NOMO-1 (cell line): Measurements from ENCODE around the gene ALX4.
A peak's percentile ranks its signal among the peaks of the same experiment; 100 is the strongest.

Experiments
- DNase-seq, 2 experiments: peaks; one replicate each; lab custom pipeline; 2025; ENCODE audit not compliant: unreplicated experiment in 2 of 2; lab: John Stamatoyannopoulos, UW

ALX4 gene

GRCh38 chr11:44335919-44336318 lies 26.0 kb upstream of the ALX4 start:
- no peak for DNase-seq

GRCh38 chr11:44335052-44335760 lies 25.3 kb upstream of the ALX4 start:
- DNase-seq: no peak

DNA sequence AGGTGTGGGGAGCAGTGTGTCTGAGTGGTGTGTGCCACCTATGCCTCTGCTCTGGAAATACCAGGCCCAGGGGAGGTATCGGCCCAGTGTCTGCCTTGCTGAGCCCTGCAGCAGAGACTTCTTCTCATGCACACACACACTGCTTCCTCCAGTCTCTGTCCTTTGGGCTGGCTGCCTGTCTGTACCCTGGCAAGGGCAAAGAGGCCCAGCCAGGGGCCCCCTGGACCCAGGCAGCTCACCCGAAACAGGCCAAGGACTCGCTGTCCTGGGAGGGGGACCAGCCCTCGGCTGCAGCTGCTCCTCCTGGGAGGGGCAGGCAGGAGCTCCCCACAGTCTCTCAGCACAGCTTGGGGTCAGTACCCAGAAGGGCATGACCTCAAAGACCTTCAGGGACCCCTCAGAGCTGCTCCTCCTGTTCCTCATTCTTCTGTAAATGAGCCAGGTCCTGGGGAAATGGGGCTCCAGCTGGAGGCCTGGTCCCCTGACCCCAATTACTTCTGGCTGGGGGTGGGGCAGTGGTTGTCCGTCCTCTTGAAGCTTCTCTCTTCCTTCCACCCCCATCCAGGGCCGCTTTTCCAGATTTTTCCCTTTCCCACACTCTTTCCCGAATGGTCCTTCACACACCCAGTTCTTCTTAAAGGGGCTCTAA lies 24.5 kb upstream of the ALX4 start:
- DNase-seq: no peak

DNA sequence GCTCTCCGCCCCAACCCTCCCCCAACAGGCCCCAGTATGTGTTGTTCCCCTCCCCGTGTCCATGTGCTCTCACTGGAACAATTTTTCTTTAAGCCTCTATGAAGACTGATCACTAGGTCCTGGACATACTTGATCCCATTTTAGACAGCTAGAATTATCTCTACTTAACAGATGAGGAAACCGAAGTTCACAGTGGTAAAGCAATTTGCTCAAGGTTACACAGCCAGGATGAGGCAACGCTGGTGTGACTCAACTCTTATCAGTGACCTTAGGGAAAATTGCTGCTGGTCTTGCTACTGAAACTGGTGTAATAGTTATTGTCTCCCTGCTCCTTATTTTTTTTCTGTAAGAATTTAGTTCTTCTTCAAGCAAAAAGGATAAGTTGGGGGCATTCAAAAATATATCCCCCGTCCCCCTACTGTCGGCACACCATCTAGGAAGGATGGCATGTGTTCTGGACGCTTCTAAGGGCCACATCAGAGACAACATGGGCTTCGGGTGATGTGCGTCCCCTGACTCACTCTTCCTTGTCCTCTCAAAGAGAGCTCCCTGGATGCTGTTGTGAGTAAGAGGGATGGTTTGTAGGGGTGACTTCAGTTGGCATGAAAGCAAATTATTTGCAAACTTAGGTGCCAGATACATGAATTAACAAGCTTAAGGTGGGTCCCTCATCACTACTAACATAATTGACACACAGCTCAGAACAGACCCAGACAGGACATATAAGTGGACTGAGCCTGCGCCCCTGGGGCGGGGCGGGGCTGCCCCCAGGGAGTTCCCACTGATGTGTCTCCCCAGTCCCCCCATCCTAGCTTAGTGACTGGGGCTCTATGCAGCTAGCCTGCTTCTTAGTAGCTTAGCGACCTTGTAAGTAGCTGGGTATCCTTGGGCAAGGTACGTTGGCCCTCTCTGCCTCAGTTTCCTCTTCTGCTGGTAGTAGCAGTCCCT lies 23.6 kb upstream of the ALX4 start:
- DNase-seq: peak in 1 of 2 experiments; percentile 21

GRCh38 chr11:44332665-44333064 lies 22.7 kb upstream of the ALX4 start:
- DNase-seq: no peak

DNA sequence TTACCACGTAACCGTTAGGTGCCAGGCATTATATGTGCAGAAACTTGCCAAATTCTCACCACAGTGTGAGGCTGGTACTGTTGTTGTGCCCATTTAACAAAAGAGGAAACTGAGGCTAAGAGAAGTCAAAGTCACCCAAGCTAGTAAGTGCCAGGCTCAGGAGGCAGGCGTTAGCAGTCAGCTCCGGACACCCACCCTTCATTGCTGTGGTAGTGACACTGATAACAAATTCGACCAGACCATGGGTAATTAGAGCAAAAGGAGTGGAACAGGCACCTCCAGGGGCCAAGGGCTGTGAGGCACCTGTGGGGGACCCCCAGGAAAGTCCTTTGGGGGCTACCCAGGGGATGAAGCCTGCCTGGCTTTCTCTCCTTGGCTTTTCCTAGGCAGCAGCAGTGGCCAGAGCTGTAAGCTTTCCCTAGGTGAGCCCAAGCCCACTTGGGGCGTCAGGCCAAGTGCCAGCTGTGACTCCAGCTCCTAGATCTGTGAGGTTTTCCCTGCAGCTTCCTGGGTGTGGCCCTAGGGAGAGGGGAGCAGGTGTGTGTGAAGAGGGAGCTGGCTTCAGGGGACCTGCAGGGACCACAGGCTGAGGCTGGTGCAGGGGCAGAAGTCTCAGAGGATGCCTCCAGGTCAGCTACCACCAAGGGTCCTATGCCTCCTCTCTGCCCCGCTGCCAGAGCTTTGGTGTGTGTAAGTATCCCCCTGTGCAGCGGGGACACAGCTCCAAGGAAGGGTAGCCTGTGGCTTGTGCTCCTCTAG lies 19.7 kb upstream of the ALX4 start:
- DNase-seq: no peak

DNA sequence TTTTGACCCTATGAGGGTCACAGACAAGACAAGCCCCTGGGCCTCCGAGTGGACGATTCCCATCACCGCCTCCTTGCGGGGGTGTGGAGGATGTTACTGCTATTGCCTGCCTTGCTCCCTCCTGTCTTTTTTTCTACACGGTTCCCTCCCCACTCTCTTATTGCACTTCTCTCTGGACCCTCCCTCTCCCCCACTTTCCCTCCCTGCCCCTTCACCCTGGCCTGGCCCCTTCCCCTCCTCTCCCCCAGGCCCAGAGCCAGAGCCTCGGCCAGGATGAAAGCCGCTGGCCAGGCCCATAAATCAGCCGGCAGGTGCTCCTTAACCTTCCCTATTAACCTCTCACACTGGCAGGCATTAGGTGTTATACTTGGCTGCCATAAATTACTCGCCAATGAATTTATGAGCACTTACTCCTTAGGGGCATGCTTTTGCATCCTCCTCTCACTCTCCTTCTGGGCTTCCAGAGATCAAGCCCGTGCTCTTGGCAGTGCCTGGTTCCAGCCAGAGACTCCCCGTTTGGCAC lies 18.3 kb upstream of the ALX4 start:
- DNase-seq: no peak

DNA sequence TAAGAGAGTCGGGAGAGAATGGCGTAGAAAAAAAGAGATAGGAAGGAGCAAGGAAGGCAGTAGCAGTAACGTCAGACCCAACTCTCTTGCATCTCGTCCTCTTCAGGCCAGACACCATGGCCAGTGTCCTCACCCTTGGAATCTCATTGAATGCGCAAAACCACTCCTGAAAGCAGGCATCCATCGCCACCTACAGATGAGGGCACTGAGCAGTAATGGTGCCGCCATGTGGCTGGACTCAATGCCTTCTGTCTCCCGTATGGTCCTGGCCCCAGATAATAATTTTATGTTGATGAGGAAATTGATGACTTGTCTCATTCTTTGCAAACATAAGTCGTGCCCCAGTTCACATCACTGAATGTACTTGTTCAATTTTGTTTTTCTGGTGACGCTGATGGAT lies 17.8 kb upstream of the ALX4 start:
- no peak for DNase-seq

DNA sequence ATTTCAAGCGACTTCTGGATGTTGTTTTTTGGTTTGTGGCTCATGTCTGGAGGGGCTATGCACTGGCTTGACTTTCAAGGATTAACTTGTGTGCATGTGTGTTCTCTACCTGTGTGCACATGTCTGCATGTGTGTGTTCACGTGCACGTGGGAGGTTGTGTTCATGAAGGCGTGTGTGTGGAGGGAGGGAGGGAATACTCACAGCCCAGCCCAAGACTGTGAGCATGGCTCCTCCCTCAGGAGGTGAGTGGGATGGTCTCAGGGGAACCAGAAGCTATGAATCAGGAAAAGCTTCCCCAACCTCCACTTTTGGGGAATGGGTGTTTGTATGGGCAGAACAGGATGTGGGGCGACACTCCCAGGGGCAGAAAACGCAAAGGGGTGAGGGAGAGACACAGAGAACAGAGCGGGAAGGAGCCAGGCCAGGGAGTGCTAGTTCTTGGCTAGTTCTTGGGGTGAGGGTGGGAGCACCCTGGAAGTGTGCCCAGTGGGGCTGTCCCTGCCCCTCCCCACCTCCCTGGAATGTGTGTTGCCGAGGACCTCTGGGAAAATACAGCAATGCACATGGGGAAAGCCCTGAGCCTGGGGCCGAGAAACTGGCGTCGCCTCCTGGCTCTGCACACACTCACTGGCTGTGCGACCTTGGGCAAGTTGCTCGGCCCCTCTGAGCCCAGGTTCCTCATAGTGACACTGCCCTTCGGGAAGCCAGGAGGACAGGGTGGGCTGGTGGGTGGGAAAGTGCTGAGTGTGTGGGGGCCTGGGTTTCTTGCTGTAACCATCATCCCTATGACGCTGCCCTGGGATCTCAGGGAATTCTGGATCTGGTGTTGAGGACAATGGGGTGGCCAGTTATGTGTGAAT lies 16.9 kb upstream of the ALX4 start:
- no peak for DNase-seq

GRCh38 chr11:44325698-44326097 lies 15.8 kb upstream of the ALX4 start:
- no peak for DNase-seq

DNA sequence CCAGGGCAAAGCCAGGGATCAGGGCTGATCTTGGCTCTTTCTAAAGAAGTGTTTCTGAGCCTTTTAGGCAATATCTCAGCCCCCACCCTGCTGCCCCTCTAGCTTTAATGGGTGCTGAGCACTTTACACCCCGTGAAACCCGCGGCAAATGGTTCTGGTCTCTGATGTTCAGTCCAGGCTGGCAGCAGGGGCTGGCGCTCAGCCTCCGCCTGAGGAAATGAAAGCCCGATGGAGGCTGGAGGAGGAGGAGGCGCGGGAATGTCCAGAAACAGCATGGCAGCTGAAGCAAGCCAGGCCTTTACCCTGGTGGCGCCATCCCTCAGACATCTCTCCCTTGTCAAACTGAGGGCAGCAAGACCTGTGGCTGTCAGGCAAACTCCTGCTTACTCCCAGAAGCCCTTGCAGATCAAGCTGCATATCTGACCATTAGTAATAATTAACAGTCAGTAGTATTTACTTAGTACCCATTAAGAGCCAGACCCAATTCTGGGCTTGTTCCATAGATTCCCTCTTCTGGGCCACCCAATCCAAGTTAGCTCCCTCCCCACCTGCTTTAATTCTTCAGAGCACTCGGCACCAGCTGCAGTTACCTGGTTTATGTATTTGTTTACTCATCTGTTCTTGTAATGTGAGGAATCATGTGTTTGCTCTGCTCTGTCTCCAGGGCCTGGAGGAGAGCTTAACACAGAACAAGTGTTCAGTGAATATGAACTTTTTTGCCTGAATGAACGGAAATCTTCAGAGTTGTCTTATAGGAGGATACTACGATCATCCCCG lies 15.0 kb upstream of the ALX4 start:
- DNase-seq: no peak

DNA sequence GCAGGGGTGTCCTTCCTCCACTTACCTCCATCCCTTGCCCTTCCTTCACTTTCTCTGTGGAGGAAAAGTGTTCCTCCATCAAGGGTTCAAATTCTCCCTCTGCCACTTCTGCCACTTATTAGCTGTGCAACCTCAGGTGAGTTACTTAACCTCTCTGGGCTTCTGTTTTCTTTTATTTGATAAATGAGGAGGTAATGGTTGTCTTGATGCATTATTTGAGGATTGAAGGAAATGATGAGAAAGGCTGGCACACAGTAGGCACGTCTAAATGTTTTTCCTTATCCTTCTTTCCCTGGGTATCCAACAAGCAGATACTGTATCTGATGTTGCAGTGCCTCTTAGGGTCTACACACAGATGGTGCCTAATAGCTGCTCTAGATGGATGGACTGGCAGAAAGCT lies 14.3 kb upstream of the ALX4 start:
- DNase-seq: no peak

DNA sequence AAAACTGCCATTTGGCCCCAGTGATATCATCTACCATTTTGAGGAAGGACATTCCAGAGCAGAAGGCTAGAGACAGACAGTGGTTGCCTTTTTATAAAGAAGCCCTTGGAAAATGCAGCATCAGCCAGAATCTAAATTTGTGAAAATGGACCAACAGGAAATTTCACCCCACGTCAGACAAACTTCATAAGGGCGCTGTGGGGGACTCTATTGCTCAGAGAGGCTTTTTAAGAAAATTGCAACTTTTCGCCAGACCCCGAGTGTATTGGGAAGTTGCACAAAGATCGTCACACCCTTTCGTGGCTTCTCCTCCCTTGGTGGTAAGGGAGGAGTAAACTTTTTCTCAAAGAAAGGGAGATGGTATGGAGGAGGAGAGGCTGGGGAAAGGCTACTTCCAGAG lies 12.3 kb upstream of the ALX4 start:
- no peak for DNase-seq

GRCh38 chr11:44321059-44321458 lies 11.1 kb upstream of the ALX4 start:
- no peak for DNase-seq

DNA sequence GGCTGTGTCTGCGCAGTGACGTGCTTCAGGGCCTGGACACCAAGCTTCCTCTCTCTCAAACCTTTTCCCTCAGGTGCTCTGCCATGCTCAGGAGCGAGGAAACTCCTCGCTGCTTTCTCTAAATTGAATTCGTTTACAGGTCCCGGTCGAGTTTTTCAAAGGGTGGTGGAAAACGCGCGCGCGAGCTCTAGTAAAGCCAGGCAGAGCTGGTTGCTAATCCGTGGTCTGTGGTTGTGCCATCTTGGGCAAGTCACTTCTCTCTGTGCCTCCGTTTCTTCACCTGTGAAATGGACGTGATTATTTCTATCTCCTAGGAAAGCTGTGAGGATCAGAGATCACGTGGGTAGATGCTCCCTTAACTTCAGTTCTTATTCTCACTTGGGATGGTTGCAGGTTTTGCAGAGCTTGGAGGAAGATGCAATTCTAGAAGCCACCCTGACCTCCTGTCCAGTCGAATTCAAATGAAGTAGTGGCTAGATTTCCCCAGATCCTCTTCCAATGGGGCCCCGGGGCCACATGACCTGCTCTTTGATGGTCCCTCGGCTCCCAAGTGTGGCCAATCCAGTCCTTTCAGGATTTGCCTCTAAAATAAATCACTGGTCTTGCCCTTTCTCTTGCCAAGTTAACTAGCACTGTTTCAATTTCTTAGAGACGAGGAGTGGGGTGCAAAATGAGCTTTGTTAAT lies 10.5 kb upstream of the ALX4 start:
- no peak for DNase-seq

DNA sequence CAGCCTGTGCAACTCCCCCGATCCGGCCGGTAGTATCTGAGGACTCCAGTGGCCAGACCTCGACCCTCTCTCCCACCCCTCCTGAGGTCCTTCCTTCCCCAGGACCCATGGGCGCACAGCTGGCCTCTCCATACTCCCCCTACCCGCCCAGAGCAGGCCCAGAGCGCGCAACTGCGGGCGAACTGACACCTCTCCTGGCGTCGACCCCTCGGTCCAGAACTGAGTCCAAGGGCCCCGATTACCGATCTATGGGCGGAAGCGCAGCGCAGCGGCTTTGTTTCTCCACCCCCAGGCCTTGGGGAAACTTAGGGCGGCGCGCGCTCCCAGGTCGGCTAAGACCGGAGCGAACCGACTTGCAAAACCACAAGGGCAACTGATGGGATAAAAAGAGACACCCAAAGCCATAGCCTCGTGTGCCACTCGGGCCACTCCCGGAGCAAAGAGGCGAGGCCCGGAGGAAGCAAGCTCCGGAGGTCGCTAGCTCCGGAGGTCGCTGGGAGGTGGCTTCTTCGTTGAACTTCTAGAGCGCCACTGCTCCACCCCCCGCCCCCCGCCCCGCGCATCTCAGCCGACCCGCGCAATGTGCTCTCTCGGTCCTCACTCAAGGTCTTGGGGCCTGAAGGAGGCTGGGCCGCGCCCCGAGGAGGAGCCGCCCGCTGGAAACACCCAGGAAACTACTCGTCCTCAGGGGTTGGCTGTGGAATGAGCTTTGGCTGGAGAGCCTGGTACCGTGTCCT lies 9.8 kb upstream of the ALX4 start:
- no peak for DNase-seq

GRCh38 chr11:44319170-44319551 lies 9.2 kb upstream of the ALX4 start:
- DNase-seq: no peak

GRCh38 chr11:44318369-44318768 lies 8.4 kb upstream of the ALX4 start:
- DNase-seq: no peak
